ENCODE results near the gene ALDH1A3. TPM values are rescaled to one million over a fixed set of nuclear protein-coding genes. Genes with fewer than 3 reads are reported as not detected.

Gene ALDH1A3
- total and polyA plus RNA-seq, 2 experiments from 2014 or later = 4.0 to 19.8 TPM

GRCh38 chr15:100887211-100887913 lies 7.7 kb downstream of the ALDH1A3 start:
- Mint-ChIP-seq H3K36me3 (ENCODE audit: low read depth) (no peaks in the 10 kb centered on the region), H3K9me3 (no peaks in the 10 kb centered on the region), H3K4me3 (no peak overlapping the region), H3K27me3 (ENCODE audit: insufficient read depth, low read depth, poor library complexity) (peaks cover 19% of the 10 kb centered on the region), H3K4me1 (peaks cover 29% of the 10 kb centered on the region), H3K27ac (no peak overlapping the region)
- no peak overlapping the region for H3K4me2 ChIP-seq
- no peaks in the 10 kb centered on the region for H3K36me3 ChIP-seq (ENCODE audit: insufficient read depth)
- H4K20me1 ChIP-seq (replicated peaks; ENCODE audit: insufficient read depth) = no peaks in the 10 kb centered on the region
- no peak overlapping the region for H3K4me3 ChIP-seq
- H3K9me2 ChIP-seq (ENCODE audit: insufficient read depth) = no peaks in the 10 kb centered on the region
- peaks cover 20% of the 10 kb centered on the region for H3K27me3 ChIP-seq (ENCODE audit: insufficient read depth)
- TF ChIP-seq ZNF331 (CRISPR knock-in tag; IDR thresholded peaks at IDR 0.05; ENCODE audit: low read depth) (no peak), EZH2 (IDR thresholded peaks at IDR 0.05; ENCODE audit: low read depth, unreplicated experiment) (no peak), NANOG (IDR thresholded peaks at IDR 0.05; ENCODE audit: borderline replicate concordance) (no peak), STAT1 (IDR thresholded peaks at IDR 0.05; ENCODE audit: unreplicated experiment) (no peak), EZH2phosphoT487 (IDR thresholded peaks at IDR 0.05; ENCODE audit: unreplicated experiment) (no peak), JUNB (IDR thresholded peaks at IDR 0.05; ENCODE audit: unreplicated experiment) (no peak), POLR2AphosphoS5 (IDR thresholded peaks at IDR 0.05; ENCODE audit: low read depth) (no peak)
- no peaks in the 10 kb centered on the region for H3K79me2 ChIP-seq (replicated peaks; ENCODE audit: insufficient read depth)
- H2AFZ ChIP-seq = no peak overlapping the region
- no peak for ATAC-seq
- no peak overlapping the region for H3K27ac ChIP-seq (ENCODE audit: low read depth)
- H3F3A ChIP-seq (replicated peaks; ENCODE audit: low read depth) = 0 out of 2 replicates have a peak, but pooled peaks cover 3% of the 10 kb centered on the region
- DNase-seq (ENCODE audit: low spot score) = no peak
- H3K4me1 ChIP-seq (ENCODE audit: insufficient read depth) = peaks cover 8% of the 10 kb centered on the region

DNA sequence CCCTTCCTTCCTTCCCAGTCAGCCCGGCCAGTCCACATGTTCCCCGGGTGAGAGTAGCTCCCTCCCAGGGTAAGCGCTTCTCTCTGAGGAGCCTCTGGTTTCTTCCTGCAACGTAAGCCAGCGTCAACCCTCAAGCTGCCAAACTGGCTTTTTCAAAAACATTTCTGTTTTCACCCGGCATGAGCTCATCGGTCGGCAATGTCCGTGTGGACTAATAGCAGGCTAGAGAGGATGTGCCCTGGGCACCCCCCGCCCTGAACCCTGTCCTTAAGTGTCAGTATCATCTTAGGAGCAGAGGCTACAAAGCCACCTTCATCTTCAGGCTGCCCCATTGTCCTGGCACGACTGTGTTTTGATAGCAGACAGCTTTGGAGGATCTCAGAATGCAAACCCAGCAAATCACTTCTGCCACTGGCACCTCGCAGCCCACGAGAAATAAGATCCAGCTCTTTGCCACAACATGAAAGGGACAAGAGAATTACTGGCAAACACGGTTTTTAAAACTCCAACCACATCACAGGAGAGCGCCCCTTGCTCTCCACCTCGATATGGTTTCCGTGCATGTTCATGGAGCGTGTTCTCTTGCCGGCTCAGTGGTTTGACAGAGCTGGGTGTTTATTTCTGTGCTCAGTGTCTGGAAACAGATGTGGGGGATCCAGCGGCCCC lies 9.9 kb downstream of the ALDH1A3 start:
- peaks cover 13% of the 10 kb centered on the region for H3K27me3 Mint-ChIP-seq (ENCODE audit: insufficient read depth, low read depth, poor library complexity)
- peak; percentile 47 for ATAC-seq

More for the DNA sequence above, 9.9 kb downstream of the ALDH1A3 start:
- peak overlapping the region; percentile 38; the same call in 1 of the 2 replicates for H3K4me2 ChIP-seq
- no peaks in the 10 kb centered on the region for H3K9me3 Mint-ChIP-seq
- H3K27ac ChIP-seq (ENCODE audit: low read depth) = no peak overlapping the region
- H3K36me3 ChIP-seq (ENCODE audit: insufficient read depth) = no peaks in the 10 kb centered on the region
- 0 out of 2 replicates have a peak, but pooled peaks cover 2% of the 10 kb centered on the region for H3K27me3 ChIP-seq (ENCODE audit: insufficient read depth)
- no peaks in the 10 kb centered on the region for H4K20me1 ChIP-seq (replicated peaks; ENCODE audit: insufficient read depth)
- peak; percentile 41 for DNase-seq (ENCODE audit: low spot score)
- no peaks in the 10 kb centered on the region for H3K36me3 Mint-ChIP-seq (ENCODE audit: low read depth)
- no peak overlapping the region for H3K4me3 Mint-ChIP-seq
- H3K9me2 ChIP-seq (ENCODE audit: insufficient read depth) = no peaks in the 10 kb centered on the region
- peaks cover 8% of the 10 kb centered on the region for H3K4me1 ChIP-seq (ENCODE audit: insufficient read depth)
- 0 out of 2 replicates have a peak, but pooled peaks cover 3% of the 10 kb centered on the region for H3F3A ChIP-seq (replicated peaks; ENCODE audit: low read depth)
- H2AFZ ChIP-seq = no peak overlapping the region
- no peaks in the 10 kb centered on the region for H3K79me2 ChIP-seq (replicated peaks; ENCODE audit: insufficient read depth)
- no peak overlapping the region for H3K27ac Mint-ChIP-seq
- no peak overlapping the region for H3K4me3 ChIP-seq
- TF ChIP-seq ZNF462 (CRISPR knock-in tag; IDR thresholded peaks at IDR 0.05) = no peak
- H3K4me1 Mint-ChIP-seq = peaks cover 29% of the 10 kb centered on the region
